GM12865 (cell line): ENCODE data around the gene PVRIG.
"Not testable (repeated sequence)": the region's sequence is repeated elsewhere in the genome, so short reads cannot be mapped to it uniquely, and the experiment has no call there.

Source experiments
- DNase-seq: peaks from one replicate; pipeline ENCODE4 v3.0.0; 2010; ENCODE audit warnings: low read depth
- H3K4me3 ChIP-seq: 2 replicates; pipeline ENCODE4 v1.5.1; 2011; ENCODE audit warnings: mild to moderate bottlenecking, low read depth, low read length, control low read depth
- CTCF ChIP-seq: IDR thresholded peaks from 2 replicates; pipeline ENCODE4 v1.5.1; 2011; ENCODE audit warnings: low read length, control low read depth, low read depth, inconsistent platforms; ENCODE audit not compliant: insufficient read depth; ENCODE audit errors: missing control alignments

The PVRIG gene

DNA sequence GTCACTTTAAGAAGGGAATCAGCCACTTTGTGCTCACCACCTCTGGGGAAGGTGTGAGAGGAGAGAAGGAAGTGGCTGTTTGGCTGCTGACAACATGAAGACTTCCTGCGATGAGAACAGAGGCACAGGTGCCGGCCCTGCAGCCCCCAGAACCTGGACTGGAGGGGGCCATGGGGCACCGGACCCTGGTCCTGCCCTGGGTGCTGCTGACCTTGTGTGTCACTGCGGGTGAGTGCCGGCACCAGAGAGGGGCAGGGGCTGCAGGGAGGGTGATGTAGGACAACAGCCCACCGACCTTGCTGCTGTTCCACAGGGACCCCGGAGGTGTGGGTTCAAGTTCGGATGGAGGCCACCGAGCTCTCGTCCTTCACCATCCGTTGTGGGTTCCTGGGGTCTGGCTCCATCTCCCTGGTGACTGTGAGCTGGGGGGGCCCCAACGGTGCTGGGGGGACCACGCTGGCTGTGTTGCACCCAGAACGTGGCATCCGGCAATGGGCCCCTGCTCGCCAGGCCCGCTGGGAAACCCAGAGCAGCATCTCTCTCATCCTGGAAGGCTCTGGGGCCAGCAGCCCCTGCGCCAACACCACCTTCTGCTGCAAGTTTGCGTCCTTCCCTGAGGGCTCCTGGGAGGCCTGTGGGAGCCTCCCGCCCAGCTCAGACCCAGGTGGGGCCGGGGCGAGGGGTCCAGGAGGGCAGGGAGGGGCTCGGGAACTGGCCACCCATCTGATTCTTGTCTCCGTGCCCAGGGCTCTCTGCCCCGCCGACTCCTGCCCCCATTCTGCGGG, at the start of gene PVRIG:
PVRIG (plus strand) TSS at position 149 of the 785 bp plus-strand sequence; CDS start at position 171, 22 bp downstream.
- not testable (repeated sequence) for DNase-seq
- H3K4me3 ChIP-seq, result peak within 1 kb of the TSS; percentile 66

- TF ChIP-seq CTCF, result no peak
- DNase-seq, result no peak
- no peak overlapping the region for H3K4me3 ChIP-seq
Observed at GRCh38 chr7:100170101-100170897, 49.5 kb upstream of the PVRIG start.

- no peak for TF ChIP-seq CTCF
- no peak for DNase-seq
- no peak overlapping the region for H3K4me3 ChIP-seq
Observed at GRCh38 chr7:100171087-100171681, 48.6 kb upstream of the PVRIG start.

DNA sequence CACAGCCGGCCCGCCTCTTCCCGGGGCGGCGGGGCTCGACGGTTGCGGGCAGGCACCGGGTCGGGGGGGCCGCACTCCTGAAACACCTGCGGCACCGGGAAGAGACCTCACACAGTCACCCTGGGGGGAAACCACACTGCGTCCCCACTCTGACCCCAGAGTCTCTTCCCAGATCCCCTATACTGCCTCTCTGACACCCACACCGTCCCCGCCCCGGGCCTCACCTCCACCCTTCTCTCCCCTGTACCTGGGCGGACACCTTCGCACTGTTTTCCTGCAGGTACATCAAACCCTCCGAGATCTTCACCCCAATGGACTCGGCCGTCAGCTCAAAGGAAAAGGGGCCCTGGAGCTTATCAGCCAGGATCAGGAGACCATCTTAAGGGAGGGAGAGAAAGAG, 47.9 kb upstream of the PVRIG start:
- no peak for TF ChIP-seq CTCF
- no peak for DNase-seq
- H3K4me3 ChIP-seq, result no peak overlapping the region

- TF ChIP-seq CTCF, result no peak
- DNase-seq, result no peak
- H3K4me3 ChIP-seq, result no peak overlapping the region
Observed at GRCh38 chr7:100173806-100174495, 45.8 kb upstream of the PVRIG start.

GRCh38 chr7:100174582-100174981, 45.2 kb upstream of the PVRIG start:
- H3K4me3 ChIP-seq, result no peak overlapping the region
- no peak for TF ChIP-seq CTCF
- no peak for DNase-seq
